ENCODE data around the gene NHS.
A peak's percentile ranks its signal among the peaks of the same experiment; 100 is the strongest.

NHS gene
- 0.04 to 8.2 (median 2.7) reads per million in 17 experiments for total RNA-seq

DNA sequence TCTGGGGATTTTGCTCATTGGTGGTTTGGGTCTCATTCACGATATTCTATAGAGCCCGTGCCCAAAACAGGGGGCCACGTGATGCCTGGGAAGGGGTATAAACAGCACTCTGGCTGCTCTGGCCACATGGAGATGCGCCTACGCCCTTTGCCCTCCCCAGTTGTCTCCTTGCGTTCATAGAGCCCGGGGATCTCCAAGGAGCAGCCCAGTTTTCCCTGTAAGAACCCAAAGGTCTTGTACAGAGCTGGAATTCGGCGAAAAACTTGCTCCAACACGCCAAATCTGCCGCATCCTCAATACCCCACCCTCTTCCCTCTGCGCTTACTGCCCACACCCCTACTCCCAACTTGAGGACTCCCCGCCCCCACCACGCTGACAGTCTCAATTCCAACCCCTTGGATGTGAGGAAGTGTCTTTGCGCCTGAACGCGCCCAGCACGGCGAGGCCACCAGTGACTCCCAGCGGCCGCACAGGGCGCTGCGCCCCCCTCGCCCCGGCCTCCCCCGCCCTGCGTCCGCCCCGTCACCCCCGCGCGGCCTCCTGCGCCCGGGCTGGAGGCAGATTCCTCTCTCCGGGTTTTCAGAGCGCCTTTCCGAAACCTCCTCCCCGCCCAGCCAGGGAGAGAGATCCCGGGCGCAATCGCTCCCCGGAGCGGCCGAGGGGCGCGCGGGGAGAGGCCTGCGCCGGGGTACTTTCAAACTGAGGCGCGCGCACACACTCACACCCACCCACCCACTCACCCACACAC lies at the start of gene NHS:
Gene NHS (plus strand): TSS at position 582 of the 748 bp plus-strand sequence. CDS start 558 bp downstream, outside the sequence.
- DNase-seq: peak; percentile 9 to 56 (median 26)

DNA sequence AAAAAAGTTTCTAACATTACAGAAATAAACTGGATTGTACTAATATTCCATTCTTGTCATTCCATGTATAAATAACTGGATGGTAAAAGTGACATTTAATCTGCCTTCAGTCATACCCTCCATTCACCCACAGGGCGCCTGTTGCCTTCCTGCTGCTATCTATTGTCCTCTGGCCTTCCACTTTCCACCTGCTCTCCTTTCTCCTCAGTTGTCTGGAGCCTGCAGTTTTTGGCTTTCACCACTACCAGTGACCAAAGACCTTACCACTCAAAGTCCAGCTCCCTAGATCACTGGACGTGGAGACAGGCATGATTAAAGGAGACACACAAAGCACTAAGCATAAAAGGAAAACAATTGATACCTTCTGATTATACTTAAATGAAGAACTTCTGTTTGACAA lies 46.2 kb upstream of the NHS start:
- no peak for DNase-seq

DNA sequence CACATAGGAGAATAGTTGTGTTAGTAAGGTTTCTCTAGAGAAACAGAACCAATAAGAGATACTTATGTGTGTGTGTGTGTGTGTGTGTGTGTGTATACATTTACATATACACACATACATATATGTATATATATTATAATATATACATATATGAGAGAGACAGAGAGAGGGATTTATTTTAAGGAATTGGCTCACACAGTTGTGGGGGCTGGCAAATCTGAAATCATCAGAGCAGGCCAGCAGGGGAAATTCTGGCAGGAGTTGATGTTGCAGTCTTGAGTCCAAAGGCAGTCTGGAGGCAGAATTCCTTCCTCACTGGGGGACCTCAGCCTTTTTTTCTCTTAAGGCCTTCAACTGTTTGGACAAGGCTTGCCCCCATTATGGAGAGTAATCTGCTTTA lies 38.6 kb upstream of the NHS start:
- no peak for DNase-seq

DNA sequence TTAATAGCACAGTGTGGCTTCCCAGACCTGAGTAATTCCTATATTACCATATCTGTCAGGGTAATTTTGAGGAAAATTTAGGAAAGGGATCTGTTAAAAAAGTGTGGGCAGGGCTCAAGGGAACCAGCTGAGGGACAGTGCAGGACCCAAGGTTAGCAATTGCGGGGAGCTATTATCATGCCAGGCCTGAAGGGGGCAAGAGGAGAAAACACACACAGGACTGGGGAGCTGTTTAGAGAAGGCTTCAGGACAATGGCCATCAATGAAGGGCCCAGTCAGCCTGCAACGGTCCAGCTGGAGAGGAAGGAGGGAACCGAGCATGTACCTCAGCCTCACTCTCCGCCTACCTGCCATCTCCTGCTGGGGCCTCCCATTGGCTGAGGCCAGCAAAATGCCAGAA lies 19.0 kb upstream of the NHS start:
- no peak for DNase-seq

DNA sequence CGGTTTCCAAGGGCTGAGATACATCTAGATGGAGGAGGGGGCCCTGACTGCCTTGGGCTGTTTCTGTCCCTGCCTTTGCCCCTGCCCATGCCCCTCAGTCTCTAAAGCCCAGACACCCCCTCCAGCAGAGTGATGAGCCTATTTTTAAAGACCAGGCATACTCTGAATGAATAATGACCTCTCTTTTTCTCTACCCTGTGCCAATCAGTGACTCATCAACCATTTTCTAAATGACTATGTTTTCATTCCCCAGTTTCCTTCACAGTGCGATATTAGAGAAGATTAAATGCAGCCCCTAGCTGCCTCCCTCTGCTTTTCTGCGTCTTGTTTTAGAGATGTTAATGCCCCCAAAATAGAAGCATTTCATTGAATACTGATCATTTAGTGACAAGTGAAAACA lies 15.5 kb upstream of the NHS start:
- DNase-seq: no peak

DNA sequence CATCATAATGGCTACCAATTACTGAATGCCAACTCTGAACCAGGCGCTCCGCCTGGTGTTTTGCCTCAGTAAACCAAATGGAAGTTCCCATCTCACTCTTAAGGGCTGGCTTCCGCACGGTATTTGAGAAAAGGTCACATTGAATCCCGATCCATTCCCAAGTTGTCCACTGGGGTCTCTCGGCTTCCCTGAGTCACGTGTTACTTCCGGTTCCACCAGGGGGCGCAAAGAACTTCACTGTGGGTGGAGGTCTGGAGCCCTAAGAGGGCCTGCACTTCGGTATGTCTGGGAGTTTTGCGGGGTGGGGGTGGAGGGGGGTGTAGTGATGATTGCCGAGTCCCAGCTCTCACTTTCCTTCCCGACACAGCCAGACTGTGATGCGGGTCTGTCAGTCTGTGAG lies 13.4 kb upstream of the NHS start:
- peak in 3 of 4 experiments; percentile 5 to 23 (median 11) for DNase-seq

DNA sequence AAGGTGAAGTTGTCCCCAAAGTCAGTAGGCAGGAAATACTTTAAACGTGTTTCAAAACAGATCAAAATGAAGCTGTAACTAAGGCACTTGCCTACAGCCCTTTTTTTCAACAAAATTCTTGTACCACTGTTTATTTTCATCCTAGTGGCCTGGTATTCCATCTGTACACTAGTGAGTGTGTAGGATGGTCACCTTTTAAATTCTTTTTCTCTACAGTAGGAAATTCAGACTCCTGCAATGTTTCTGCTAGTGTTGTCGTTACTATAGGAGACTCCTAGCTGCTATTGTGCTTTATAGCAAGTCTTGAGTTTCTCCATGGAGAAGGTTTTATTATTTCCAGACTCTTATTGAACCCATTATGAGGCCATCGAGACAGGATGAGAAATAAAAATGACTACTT lies 7.0 kb upstream of the NHS start:
- DNase-seq: no peak

DNA sequence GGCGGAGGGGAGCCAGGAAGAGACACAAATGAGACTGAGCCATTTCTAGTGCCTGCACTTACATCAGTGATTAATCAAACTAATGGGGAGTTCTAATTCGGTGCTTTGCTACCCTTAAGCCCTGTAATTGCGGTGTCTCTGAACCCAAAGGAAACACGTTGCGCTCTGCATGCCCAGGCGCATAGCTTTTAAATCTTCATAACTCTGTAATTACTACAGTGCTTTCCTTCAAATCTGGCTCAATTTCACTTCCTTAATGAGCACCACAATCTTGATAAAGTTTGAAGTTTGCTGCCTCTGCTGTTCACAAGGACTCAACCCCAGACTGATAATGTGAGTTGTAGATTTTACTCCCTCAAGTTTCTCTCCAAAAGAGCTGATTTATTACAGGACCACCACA lies 5.7 kb upstream of the NHS start:
- no peak for DNase-seq

DNA sequence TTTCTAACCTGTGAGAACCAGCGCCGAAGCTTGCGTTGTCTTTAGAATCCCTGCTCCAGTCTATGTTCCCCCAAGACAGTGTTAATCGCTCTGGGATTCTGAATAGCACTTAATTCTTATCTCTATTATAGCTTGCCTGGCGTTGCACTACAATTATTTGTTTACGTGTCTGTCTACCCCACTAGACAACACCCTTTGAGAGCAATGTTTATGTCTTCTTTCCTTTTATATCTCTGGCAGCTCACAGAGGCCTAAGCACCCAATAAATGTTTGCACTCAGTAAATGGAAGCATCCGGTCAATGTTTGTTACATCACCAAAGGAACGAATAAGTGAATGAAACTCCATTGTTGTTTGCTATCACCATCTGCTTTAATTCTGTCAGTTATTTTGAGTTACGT lies 4.8 kb upstream of the NHS start:
- DNase-seq: no peak

DNA sequence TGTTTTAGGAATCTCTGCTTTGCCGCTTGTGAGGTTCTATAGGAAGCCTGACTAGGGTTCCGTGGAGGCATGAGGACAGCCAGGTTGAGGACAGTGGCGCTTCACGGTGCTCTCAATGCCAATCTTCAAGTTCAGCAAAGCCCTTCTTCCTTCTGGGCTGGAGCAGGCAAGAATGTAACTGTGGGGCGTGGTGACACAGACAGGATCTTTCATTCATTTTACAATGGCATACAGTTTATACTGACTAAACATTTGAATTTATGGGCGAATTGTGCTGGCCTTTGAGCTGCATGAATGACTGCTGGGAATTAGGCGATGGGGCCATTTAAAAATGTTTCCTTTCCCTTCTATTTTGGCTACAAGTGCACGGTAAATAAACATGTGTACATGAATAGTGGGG lies 2.9 kb upstream of the NHS start:
- DNase-seq: no peak

DNA sequence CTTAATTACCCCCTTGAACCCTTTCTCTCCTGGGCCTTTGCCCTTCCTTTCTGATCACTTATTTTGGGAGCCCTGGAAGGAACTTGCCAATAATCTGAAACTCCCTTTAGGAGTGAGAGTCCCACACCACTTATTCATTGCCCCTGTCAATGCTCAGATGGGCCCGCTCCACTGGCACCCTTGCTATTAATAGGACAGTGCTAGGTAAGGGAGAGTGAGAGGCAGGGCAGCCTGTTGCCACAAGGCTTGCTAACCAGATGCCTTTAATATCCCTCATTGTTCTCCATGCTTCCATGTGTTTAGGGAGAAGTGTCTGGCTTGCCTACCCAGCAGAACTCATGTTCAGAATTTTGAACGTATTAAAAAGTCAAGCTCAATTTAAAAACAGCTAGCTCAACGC lies 1.7 kb upstream of the NHS start:
- DNase-seq: no peak

DNA sequence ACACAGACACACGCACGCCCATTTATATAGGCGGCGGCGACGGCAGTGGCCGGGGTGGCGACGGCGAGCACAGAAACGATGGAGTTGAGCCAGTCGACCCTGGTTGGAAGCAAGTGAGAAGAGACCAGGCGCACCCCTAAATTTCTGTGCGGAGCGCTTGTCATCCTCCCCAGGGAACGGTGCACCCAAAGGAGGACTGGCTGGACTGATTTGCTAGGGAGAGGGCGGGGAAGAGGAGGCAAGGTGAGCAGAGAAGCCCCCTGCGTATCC lies 302 bp downstream of the NHS start:
- DNase-seq: no peak

DNA sequence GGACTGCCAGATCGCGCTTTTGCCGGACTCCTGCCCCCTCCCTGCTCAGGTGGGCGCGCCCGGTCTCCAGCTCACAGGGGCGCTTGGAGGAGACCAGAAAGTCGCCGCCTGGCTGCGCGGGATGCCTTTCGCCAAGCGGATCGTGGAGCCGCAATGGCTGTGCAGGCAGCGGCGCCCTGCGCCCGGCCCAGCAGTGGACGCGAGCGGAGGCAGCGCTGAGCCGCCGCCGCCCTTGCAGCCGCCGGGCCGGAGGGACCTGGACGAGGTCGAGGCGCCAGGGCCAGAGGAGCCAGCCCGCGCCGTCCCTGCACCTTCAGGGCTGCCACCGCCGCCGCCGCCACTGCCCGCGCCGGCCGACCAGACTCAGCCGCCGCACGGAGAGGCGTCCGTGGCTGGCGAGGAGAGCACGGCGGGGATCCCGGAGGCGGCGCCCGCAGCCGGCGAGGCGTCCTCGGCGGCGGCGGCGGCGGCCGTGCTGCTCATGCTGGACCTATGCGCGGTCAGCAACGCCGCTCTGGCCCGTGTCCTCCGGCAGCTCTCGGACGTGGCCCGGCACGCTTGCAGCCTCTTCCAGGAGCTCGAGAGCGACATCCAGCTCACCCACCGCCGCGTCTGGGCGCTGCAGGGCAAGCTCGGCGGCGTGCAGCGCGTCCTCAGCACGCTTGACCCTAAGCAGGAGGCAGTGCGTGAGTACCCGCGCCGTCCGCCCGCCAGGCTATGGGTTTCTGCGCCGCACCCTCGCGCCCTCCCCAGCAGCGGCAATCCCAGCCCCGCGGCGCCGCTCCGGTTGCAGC lies 834 bp downstream of the NHS start:
- peak in 3 of 4 experiments; percentile 4 to 32 (median 9) for DNase-seq

DNA sequence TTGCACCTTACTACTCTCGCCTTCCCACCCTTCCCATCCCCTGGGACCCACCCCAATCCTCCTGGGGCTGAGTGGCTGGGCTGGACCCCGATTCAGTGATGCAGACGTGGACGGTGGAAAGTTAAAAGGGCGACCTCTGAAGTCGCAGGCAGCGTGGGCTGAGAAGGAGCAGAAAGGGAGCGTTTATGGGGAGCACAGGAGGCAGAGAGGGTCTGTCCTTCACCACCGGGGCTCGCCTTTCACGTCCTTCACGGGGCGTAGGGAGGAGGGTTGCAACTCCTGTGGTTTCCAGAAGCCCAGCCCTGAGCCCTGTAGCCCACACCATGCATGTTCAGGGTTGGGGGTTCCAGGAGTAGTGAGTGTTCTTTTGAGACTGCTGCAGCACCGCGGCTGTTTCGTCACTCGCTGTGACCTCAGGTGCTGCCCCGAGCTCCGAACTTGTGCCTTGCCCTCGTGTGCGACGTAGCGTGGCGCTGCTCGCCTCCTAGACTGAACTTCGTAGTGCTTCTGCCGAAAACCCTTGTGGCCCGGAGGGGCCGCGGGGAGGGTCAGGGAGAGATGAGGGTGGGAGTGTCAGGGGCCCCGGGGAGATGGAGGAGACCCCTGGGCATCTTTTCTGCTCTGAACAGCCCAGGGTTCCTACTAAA lies 1.6 kb downstream of the NHS start:
- no peak for DNase-seq

DNA sequence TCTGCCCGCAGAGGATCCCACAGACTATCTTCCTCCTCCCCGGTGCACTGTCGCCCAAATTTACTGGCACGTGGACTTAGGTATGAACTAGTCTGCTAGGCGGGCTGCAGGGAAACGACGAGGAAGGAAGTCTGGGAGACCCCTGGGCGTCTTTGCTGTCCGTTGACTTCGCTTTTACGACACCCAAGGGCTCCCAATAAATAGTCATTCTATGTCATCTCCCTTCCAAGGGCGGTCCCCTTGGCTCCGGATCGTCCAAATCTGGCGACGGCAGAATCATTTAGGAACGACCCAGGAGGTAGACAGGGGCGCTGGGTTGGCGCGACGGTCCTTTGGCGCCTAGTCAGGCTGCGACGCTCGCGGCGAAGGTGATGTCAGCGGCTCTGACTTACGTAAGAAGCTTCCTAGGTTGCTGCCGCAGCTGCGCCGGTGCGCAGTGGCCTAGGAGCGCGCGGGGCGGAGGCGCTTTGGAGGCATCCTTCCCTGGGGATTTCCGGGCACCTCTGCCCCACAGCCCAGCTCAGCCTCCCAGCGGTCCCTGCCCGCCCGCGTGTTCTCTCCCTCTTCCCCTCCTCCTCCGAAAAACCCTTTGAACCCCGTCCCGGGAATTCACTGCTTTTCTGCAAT lies 2.2 kb downstream of the NHS start:
- DNase-seq: peak in 1 of 4 experiments; percentile 19

DNA sequence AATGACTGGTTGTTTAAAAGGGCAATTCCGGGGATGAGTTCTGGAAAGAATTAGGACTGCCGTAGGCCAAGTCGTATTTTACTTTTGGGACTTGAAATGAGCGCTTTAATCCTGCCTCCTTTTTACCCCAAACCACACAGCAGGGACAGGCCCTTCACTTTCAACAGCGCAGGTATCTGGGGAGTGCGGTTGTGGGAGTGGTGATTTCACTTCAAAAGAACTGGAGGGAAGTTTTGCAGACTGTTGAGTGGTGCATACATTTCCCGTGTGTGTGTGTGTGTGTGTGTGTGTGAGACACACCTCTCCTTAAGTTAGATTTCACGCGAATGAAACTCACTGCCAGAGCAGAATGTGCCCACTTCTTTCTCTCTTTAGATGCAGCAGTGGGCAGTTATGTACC lies 2.8 kb downstream of the NHS start:
- DNase-seq: no peak

DNA sequence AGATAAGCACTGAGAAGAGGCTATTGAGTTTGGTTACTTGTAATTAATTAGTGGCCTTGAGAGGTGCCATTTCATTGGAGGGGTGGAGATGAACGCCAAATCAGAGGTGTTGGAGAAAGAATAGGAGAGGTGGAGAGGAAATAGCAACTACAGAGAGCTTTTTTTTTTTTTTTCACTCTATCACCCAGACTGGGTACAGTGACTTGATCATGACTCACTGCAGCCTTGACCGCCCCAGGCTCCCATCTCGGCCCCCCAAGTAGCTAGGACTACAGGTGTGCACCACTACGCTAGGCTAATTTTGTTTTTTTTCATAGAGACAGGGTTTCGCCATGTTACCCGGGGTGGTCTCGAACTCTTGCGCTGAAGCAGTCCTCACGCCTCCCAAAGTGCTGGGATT lies 5.2 kb downstream of the NHS start:
- no peak for DNase-seq

DNA sequence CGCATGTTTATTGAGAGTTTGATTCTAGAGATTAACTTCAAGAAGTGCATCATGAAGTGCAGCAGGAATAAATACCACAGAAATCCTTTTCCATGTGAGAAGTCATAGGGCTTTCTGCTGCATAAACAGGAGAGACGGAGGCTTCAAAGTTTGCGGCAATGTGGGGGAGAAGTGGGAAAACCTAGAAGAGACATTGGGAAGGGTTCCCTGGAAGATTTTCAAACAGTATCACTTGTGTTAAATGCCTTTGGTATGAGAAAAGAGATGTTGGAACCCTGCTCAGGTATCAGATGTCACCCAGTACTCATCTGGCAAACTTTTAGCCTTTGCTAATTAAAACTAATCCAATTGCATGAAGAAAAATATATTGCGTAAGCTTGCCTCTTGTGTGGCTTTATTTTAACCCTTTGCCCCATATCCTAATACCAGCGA lies 15.4 kb downstream of the NHS start:
- no peak for DNase-seq

DNA sequence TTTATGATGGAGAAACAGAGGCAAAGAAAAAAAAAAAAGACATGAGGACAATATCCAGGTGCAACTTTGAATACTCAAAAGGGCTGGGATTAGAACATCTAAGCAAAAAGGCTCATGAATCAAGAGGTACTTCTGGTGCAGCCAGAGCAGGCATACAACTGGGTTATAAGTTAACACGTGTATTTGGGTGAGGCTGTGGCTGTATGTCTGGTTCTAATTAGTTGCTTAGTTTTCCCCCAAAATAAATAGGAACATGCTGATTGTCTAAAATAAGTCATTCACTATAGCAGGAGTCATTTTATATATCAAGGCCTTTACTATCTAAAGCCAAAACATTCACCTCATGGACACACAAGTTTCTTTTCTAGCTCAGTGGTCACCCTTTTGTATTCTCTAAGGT lies 20.2 kb downstream of the NHS start:
- no peak for DNase-seq

DNA sequence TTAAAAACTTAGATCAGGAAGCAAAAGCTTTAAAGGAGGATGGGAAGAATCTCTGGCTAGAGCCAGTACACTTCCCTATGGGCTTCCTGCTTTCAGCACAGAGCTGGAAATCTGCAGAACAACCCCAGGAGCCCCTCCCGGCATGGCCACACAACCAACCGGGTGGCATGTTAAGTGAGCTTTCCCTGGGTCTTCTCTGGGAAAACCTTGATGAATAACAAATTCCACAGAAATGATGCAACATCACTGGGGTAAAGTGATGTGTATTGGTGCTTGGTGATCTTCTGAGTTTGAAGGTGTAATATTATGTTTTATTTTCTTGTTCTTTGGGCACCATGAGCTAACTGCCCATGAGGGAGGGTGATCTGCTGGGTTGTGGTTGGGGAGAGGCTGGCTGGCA lies 22.1 kb downstream of the NHS start:
- no peak for DNase-seq

DNA sequence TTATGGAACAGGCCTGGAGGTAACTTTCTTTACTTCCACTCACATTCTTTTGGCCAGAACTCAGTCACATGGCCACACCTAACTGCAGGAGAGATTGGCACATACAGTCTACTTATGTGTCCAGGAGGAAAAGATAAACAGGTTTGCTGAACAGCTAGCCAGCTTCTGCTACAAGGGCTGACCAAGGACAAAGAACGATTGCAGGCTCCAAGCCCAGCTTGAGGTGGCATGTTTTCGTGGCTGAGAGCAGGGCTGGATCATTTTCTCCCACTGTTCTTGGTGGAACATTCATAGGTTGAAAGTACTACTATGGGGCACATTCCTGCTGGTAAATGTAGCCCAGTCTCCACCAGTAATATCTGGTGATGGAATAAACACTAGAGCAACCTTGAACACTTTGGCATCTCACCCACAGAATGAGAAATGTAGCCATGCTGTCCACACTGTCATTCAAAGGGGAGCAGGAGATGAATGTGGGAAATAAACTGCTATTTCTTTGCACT lies 28.2 kb downstream of the NHS start:
- no peak for DNase-seq

DNA sequence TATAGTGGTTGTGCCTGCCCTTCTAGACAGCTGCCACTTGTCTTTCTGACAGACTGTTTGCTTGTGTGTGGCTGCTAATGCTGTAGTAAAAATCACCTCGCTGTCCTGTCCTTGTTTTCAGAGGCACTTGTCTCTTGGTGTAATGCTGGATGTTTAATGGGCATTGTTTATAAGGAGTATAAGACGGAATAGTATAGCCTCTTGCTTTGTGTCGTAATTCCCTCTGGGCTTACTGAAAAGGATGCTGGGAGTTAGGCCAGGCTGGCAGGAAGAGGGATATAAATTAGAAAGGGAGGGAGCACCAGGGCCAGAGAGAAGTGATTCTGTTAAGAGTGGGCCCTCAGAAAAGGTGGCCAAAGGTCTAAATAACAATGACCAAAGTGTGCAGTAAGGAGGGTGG lies 29.0 kb downstream of the NHS start:
- no peak for DNase-seq
